Neural progenitor cell (in vitro differentiated cells): ENCODE data around the gene CEL.

Experiments
- EZH2 ChIP-seq: fragments of 200-600 bp; sonication (generic); IDR thresholded peaks from 2 replicates; pipeline ENCODE4 v1.6.1; 2017; ENCODE audit warnings: antibody characterized with exemption, mild to moderate bottlenecking, moderate library complexity
- TF ChIP-seq, protein P1 (sequence below): fragments of 200-600 bp; sonication (generic); IDR thresholded peaks from 2 replicates; pipeline ENCODE4 v1.5.1; 2017; ENCODE audit warnings: antibody characterized with exemption, mild to moderate bottlenecking

DNA sequence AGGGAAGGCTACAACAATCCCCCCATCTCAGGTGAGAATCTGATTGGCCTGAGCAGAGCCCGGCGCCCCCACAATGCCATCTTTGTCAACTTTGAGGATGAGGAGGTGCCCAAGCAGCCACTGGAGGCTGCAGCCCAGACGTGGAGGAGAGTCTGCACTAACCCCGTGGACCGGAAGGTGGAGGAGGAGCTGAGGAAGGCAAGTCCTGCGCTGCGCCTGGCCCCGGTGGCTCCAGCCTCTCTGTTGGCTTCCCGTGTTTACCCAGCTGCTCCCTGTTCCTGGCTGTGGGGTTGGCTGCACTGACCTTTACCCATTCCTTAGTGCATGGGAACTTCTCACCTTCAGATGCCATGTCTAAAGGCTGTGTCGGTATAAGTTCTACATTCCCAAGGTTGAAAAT, 11.0 kb upstream of the CEL start:
- TF ChIP-seq, protein P1, sequence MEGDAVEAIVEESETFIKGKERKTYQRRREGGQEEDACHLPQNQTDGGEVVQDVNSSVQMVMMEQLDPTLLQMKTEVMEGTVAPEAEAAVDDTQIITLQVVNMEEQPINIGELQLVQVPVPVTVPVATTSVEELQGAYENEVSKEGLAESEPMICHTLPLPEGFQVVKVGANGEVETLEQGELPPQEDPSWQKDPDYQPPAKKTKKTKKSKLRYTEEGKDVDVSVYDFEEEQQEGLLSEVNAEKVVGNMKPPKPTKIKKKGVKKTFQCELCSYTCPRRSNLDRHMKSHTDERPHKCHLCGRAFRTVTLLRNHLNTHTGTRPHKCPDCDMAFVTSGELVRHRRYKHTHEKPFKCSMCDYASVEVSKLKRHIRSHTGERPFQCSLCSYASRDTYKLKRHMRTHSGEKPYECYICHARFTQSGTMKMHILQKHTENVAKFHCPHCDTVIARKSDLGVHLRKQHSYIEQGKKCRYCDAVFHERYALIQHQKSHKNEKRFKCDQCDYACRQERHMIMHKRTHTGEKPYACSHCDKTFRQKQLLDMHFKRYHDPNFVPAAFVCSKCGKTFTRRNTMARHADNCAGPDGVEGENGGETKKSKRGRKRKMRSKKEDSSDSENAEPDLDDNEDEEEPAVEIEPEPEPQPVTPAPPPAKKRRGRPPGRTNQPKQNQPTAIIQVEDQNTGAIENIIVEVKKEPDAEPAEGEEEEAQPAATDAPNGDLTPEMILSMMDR, result no peak
- no peak for TF ChIP-seq EZH2
